Measurements from ENCODE around the gene DRP2. TPM values are rescaled to one million over a fixed set of nuclear protein-coding genes. Genes with fewer than 3 reads are reported as not detected.

Gene DRP2
- total RNA-seq, 4 donors from 2014 or later, result 0.19 to 2.5 TPM; not detected in 2

DNA sequence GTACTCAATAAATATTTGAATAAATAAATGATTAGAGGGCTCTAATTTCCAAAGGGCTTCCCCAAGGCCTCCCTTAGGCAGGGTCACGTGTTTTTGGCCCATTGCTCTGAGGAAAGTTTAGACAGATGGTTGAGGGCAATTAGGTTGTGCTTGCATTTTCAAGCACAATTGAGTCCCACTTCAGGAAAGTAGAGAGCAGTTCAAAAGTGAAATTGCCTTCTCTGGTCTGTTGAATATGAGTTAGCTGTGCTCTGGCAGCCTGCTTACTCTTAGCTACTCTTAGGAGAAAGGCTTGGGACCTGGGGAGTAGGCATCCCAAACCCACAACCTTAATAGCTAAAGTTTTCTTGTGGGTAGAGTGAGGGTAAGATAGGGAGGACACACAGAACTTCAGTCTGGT, 9.0 kb upstream of the DRP2 start:
- Histone ChIP-seq H3K4me1 (no peaks in the 10 kb centered on the region), H3K4me3 (no peak overlapping the region), H3K27ac (no peak overlapping the region), H3K36me3 (no peaks in the 10 kb centered on the region), H3K9me3 (no peaks in the 10 kb centered on the region), H3K27me3 (no peaks in the 10 kb centered on the region)
- DNase-seq, result no peak
- TF ChIP-seq CTCF (IDR thresholded peaks at IDR 0.05) (no peak), POLR2A (IDR thresholded peaks at IDR 0.05) (no peak)

DNA sequence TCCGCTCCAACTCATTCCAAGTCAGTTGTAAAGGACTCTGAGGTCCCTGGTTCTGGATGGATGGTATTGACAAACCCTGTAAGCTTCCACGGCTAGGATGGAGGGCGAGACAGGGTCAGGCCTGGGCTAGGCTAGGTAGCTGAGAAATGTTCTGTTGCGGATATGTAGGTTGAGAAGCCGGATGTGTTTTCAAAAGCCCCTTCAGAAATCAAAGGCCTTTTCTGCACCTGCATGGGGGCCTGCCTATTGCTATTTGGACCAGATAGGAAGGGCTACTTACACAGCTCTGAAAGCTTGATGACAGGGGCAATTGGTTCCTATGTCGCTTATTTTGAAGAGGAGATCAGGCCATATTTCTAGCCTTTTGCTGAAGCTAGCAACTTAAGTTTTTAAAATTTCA, 1.9 kb upstream of the DRP2 start:
- no peak for TF ChIP-seq POLR2A (IDR thresholded peaks at IDR 0.05)
- no peak for TF ChIP-seq CTCF (IDR thresholded peaks at IDR 0.05)
- no peaks in the 10 kb centered on the region for H3K36me3 ChIP-seq
- no peak for DNase-seq
- H3K4me1 ChIP-seq, result no peaks in the 10 kb centered on the region
- no peaks in the 10 kb centered on the region for H3K9me3 ChIP-seq
- H3K4me3 ChIP-seq, result no peak overlapping the region
- no peak overlapping the region for H3K27ac ChIP-seq
- H3K27me3 ChIP-seq, result no peaks in the 10 kb centered on the region

- Histone ChIP-seq H3K9me3 (no peaks in the 10 kb centered on the region), H3K27me3 (no peaks in the 10 kb centered on the region), H3K4me3 (no peak overlapping the region), H3K4me1 (no peaks in the 10 kb centered on the region), H3K36me3 (no peaks in the 10 kb centered on the region), H3K27ac (no peak overlapping the region)
- TF ChIP-seq POLR2A (IDR thresholded peaks at IDR 0.05) (no peak), CTCF (IDR thresholded peaks at IDR 0.05) (no peak)
- no peak for DNase-seq
These were observed 319 bp downstream of the DRP2 start for GRCh38 chrX:101219864-101220346.

DNA sequence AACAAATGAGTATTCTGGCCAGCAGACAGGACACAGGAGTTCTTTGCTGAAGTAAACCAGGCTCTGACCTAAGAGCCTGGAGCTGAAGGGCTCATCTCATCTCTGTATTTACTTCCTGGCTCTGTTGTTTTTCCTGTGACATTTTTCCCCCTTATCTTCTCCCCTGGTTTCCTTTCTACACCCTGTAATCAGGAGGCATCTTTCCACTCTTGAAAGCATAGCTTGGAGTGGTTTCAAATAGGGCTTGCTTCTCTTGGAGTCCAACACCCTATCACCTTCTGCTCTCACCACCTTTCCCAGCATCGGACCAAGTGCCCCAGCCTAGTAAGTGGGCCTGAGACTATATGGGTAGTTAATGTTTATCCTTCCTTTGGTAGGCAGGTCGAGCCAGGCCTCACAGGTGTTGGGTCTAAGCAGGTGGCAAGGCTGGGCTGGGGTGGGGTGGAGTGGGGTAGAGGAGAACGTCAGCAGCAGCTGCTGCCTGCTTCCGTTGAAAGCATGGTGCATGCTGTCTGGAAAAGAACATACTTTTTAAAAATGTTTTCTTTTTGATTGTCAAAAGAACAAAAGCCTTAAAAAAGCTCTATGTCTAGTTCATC, 1.2 kb downstream of the DRP2 start:
- Histone ChIP-seq H3K4me3 (no peak overlapping the region), H3K9me3 (no peaks in the 10 kb centered on the region), H3K27ac (no peak overlapping the region), H3K36me3 (no peaks in the 10 kb centered on the region), H3K4me1 (no peaks in the 10 kb centered on the region), H3K27me3 (no peaks in the 10 kb centered on the region)
- TF ChIP-seq POLR2A (IDR thresholded peaks at IDR 0.05), result no peak
- no peak for TF ChIP-seq CTCF (IDR thresholded peaks at IDR 0.05)
- peak in 2 of 3 donors; percentile 47 to 49 for DNase-seq

GRCh38 chrX:101223226-101223625, 3.6 kb downstream of the DRP2 start:
- H3K4me3 ChIP-seq, result no peak overlapping the region
- no peaks in the 10 kb centered on the region for H3K9me3 ChIP-seq
- no peaks in the 10 kb centered on the region for H3K36me3 ChIP-seq
- no peak for DNase-seq
- TF ChIP-seq CTCF (IDR thresholded peaks at IDR 0.05) (no peak), POLR2A (IDR thresholded peaks at IDR 0.05) (no peak)
- H3K4me1 ChIP-seq, result no peaks in the 10 kb centered on the region
- H3K27me3 ChIP-seq, result no peaks in the 10 kb centered on the region
- no peak overlapping the region for H3K27ac ChIP-seq

DNA sequence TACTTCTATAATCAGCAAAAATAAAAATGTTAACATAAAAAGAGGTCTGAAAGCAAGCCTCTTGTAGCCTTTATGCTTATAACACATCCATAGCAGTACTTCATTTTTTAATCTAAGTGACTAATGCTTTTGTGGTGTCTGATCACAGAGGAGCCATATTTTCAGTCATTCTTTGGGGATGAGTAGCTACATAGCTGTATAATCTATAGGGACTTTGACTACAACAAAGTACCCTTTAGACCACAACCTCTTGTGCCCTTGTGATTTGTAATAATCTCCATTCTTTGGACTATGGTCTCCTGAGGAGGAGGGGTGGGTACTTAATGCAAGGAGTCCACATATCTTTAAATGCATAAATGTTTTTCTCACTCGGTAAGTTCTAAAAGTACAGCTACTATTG, 9.6 kb downstream of the DRP2 start:
- H3K4me3 ChIP-seq, result no peak overlapping the region
- TF ChIP-seq POLR2A (IDR thresholded peaks at IDR 0.05), result no peak
- H3K27me3 ChIP-seq, result no peaks in the 10 kb centered on the region
- no peaks in the 10 kb centered on the region for H3K36me3 ChIP-seq
- H3K9me3 ChIP-seq, result no peaks in the 10 kb centered on the region
- DNase-seq, result no peak
- H3K27ac ChIP-seq, result no peak overlapping the region
- H3K4me1 ChIP-seq, result no peaks in the 10 kb centered on the region

Measured in Peyer's patch (tissue), 4 donors.